ENCODE measurements around the gene GABRA4.

- no peak for TF ChIP-seq POLR2A (IDR thresholded peaks at IDR 0.05)
- TF ChIP-seq, protein P1, sequence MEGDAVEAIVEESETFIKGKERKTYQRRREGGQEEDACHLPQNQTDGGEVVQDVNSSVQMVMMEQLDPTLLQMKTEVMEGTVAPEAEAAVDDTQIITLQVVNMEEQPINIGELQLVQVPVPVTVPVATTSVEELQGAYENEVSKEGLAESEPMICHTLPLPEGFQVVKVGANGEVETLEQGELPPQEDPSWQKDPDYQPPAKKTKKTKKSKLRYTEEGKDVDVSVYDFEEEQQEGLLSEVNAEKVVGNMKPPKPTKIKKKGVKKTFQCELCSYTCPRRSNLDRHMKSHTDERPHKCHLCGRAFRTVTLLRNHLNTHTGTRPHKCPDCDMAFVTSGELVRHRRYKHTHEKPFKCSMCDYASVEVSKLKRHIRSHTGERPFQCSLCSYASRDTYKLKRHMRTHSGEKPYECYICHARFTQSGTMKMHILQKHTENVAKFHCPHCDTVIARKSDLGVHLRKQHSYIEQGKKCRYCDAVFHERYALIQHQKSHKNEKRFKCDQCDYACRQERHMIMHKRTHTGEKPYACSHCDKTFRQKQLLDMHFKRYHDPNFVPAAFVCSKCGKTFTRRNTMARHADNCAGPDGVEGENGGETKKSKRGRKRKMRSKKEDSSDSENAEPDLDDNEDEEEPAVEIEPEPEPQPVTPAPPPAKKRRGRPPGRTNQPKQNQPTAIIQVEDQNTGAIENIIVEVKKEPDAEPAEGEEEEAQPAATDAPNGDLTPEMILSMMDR (IDR thresholded peaks at IDR 0.05): no peak
Observed at GRCh38 chr4:46889410-46889809, 104.0 kb downstream of the GABRA4 start.
